ENCODE results near the gene PISD.
A peak's percentile ranks its signal among the peaks of the same experiment; 100 is the strongest.
"Not testable (repeated sequence)": the region's sequence is repeated elsewhere in the genome, so short reads cannot be mapped to it uniquely, and the experiment has no call there.

The PISD gene

DNA sequence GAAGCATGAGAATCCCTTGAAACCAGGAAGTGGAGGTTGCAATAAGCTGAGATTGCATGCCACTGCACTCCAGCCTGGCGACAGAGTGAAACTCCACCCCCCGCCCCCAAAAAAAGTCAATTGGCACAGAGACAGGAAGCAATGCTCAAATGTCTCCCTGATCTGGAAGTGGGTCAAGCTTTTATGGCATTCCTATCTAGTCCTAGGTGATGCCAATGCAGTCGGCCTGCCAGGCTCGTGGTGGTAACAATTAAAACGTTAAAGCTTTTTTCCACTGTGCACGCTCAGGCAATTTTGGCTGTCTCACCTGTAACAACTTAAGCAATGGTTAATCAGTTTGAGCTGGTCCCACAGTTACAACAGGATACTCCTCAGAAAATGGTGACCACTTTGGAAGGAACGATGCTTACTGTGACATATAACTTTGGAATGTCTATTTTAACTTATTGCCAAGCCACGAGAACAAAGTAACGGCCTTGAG lies 18.9 kb upstream of the PISD start:
- H3K27me3 ChIP-seq (replicated peaks; ENCODE audit: control insufficient read depth, insufficient read depth, low read length) = no peaks in the 10 kb centered on the region
- no peak for DNase-seq (ENCODE audit: extremely low read depth, insufficient read length)
- no peak overlapping the region for H3K4me3 ChIP-seq (replicated peaks; ENCODE audit: low read depth, low read length)
- peaks cover 13% of the 10 kb centered on the region for H3K36me3 ChIP-seq (ENCODE audit: control insufficient read depth, insufficient read depth, low read length)
- TF ChIP-seq, protein P1, sequence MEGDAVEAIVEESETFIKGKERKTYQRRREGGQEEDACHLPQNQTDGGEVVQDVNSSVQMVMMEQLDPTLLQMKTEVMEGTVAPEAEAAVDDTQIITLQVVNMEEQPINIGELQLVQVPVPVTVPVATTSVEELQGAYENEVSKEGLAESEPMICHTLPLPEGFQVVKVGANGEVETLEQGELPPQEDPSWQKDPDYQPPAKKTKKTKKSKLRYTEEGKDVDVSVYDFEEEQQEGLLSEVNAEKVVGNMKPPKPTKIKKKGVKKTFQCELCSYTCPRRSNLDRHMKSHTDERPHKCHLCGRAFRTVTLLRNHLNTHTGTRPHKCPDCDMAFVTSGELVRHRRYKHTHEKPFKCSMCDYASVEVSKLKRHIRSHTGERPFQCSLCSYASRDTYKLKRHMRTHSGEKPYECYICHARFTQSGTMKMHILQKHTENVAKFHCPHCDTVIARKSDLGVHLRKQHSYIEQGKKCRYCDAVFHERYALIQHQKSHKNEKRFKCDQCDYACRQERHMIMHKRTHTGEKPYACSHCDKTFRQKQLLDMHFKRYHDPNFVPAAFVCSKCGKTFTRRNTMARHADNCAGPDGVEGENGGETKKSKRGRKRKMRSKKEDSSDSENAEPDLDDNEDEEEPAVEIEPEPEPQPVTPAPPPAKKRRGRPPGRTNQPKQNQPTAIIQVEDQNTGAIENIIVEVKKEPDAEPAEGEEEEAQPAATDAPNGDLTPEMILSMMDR (IDR thresholded peaks at IDR 0.05; ENCODE audit: insufficient read depth, low read length, poor library complexity, severe bottlenecking) = no peak

DNA sequence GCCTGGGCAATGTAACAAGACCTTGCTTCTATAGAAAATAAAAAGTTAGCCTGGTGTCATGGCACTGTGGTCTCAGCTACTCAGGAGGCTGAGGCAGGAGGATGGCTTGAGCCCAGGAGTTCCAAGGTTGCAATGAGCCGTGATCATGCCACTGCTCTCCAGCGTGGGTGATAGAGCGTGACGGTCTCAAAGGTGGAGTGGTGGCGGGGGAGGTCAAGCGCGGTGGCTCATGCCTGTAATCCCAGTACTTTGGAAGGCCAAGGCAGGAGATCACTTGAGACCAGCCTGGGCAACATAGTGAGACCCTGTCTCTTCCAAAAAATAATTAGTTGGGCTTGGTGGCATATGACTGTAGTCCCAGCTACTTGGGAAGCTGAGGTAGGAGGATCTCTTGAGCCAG lies 16.7 kb upstream of the PISD start:
- DNase-seq (ENCODE audit: extremely low read depth, insufficient read length) = no peak
- Histone ChIP-seq H3K36me3 (ENCODE audit: control insufficient read depth, insufficient read depth, low read length) (peaks cover 5% of the 10 kb centered on the region), H3K27me3 (replicated peaks; ENCODE audit: control insufficient read depth, insufficient read depth, low read length) (no peaks in the 10 kb centered on the region), H3K4me3 (replicated peaks; ENCODE audit: low read depth, low read length) (no peak overlapping the region)
- TF ChIP-seq, protein P1 (IDR thresholded peaks at IDR 0.05; ENCODE audit: insufficient read depth, low read length, poor library complexity, severe bottlenecking) = no peak

DNA sequence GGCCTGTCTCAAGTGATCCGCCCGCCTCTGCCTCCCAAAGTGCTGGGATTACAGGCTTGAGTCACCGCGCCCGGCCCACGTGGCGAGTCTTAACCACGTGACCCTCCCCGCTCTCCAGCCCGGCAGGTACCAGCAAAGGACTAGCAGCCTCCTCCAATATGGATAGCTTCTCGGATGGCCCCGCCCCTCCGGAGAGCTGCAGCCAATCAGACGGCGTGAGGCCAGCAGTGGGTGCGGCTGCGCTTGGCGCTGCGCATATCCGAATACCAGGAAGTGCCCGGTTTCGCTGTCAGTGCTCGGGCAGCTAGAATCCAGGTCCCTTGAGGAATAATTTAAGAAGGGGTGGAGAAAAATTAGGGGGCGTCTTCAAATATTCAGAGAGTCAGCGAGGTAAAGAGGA lies 14.7 kb upstream of the PISD start:
- no peaks in the 10 kb centered on the region for H3K27me3 ChIP-seq (replicated peaks; ENCODE audit: control insufficient read depth, insufficient read depth, low read length)
- TF ChIP-seq, protein P1 (IDR thresholded peaks at IDR 0.05; ENCODE audit: insufficient read depth, low read length, poor library complexity, severe bottlenecking) = no peak
- peak overlapping the region; percentile 60 for H3K4me3 ChIP-seq (replicated peaks; ENCODE audit: low read depth, low read length)
- H3K36me3 ChIP-seq (ENCODE audit: control insufficient read depth, insufficient read depth, low read length) = no peaks in the 10 kb centered on the region
- DNase-seq (ENCODE audit: extremely low read depth, insufficient read length) = peak; percentile 89

DNA sequence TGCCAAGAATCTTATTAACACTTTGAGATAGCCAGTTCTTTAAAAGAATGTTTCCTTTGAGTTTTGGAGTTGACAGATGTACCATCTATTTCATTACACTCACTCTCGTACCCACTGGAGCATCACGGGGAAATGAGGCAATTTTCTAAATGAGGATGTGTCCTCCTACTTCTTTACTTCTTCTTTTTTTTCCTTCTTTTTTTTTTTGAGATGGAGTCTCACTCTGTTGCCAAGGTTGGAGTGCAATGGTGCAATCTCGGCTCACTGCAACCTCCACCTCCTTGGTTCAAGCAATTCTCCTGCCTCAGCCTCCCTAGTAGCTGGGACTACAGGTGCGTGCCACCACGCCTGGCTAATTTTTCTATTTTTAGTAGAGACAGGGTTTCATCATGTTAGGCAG lies 12.2 kb upstream of the PISD start:
- H3K36me3 ChIP-seq (ENCODE audit: control insufficient read depth, insufficient read depth, low read length); H3K27me3 ChIP-seq (replicated peaks; ENCODE audit: control insufficient read depth, insufficient read depth, low read length); H3K4me3 ChIP-seq (replicated peaks; ENCODE audit: low read depth, low read length): not testable (repeated sequence)
- DNase-seq (ENCODE audit: extremely low read depth, insufficient read length) = peak; percentile 42

DNA sequence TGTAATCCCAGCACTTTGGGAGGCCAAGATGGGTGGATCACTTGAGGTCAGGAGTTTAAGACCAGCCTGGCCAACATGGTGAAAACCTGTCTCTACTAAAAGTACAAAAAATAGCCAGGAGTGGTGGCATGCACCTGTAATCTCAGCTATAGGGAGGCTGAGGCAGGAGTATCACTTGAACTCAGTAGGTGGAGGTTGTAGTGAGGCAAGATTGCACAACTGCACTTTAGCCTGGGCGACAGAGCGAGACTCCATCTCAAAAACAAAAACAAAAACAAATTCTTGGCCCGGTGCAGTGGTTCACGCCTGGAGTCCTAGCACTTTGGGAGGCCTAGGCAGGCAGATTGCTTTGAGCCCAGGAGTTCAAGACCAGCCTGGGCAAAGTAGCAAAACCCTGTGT lies 6.8 kb upstream of the PISD start:
- not testable (repeated sequence) for H3K4me3 ChIP-seq (replicated peaks; ENCODE audit: low read depth, low read length); H3K27me3 ChIP-seq (replicated peaks; ENCODE audit: control insufficient read depth, insufficient read depth, low read length); DNase-seq (ENCODE audit: extremely low read depth, insufficient read length); H3K36me3 ChIP-seq (ENCODE audit: control insufficient read depth, insufficient read depth, low read length)

DNA sequence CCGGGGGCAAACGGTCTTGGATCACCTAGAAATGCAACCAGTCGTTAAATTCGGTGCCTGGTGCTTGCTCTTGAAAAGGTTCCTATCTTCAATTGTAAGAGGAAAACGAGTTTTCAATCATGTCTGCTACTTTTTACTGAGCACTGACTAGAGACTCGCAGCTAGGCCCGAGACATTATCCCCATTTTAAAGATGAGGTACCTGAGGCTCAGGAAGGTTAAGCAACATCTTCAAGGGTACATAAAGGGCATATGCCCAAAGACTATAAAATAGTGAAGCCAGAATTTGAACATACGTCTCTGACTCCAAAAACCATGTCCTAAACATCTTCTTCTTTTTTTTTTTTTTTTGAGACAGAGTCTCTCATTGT lies 638 bp upstream of the PISD start:
- Histone ChIP-seq H3K27me3 (replicated peaks; ENCODE audit: control insufficient read depth, insufficient read depth, low read length) (no peaks in the 10 kb centered on the region), H3K4me3 (replicated peaks; ENCODE audit: low read depth, low read length) (peak overlapping the region; percentile 92), H3K36me3 (ENCODE audit: control insufficient read depth, insufficient read depth, low read length) (no peaks in the 10 kb centered on the region)
- TF ChIP-seq, protein P1 (IDR thresholded peaks at IDR 0.05; ENCODE audit: insufficient read depth, low read length, poor library complexity, severe bottlenecking) = no peak
- no peak for DNase-seq (ENCODE audit: extremely low read depth, insufficient read length)

DNA sequence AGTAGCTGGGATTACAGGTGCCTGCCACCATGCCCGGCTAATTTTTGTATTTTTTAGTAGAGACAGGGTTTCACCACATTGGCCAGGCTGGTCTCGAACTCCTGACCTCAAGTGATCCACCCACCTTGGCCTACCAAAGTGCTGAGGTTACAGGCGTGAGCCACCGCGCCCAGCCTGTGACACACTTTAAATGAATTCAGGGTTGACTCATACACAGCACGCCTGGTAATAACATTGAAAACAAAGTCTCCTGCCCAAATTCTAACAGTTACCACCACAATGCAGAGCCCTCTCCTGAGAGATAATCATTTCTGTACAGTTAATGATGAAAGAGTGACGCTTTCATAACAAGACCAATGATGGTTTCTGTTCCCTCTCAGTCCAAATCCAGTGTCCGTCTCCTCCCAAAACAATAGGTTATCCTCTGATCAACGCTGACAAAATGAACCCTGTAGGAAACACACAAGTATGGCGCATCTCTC lies 1.1 kb downstream of the PISD start:
- H3K36me3 ChIP-seq (ENCODE audit: control insufficient read depth, insufficient read depth, low read length); H3K27me3 ChIP-seq (replicated peaks; ENCODE audit: control insufficient read depth, insufficient read depth, low read length): not testable (repeated sequence)
- peak; percentile 54 for DNase-seq (ENCODE audit: extremely low read depth, insufficient read length)
- H3K4me3 ChIP-seq (replicated peaks; ENCODE audit: low read depth, low read length) = peak overlapping the region; percentile 92
